HG03469 (cell line): ENCODE results near the gene CCP110.
"Not testable (repeated sequence)": the region's sequence is repeated elsewhere in the genome, so short reads cannot be mapped to it uniquely, and the experiment has no call there.

Experiments used
- ATAC-seq: cut with Tn5 transposase; IDR thresholded peaks from one replicate; pipeline ENCODE4 v1.9.1; 2021; ENCODE audit warnings: mild to moderate bottlenecking, moderate library complexity, moderate number of reproducible peaks; ENCODE audit not compliant: unreplicated experiment

CCP110 gene

DNA sequence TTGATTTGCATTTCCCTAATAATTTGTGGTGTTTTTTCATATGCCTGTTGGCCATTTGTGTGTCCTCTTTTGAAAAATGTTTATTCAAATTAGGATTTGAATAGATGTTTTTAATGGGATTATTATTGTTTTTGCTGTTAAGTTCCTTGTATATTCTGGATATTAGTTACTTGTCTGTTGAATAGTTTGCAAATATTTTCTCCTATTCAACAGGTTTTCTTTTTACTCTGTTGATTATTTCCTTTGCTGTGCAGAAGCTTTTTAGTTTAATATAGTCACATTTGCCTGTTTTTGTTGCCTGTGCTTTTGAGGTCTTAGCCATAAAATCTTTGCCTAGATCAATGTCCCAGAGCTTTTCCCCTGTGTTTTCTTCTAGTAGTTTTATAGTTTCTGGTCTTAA is 11.4 kb upstream of the CCP110 start:
- ATAC-seq = no peak

DNA sequence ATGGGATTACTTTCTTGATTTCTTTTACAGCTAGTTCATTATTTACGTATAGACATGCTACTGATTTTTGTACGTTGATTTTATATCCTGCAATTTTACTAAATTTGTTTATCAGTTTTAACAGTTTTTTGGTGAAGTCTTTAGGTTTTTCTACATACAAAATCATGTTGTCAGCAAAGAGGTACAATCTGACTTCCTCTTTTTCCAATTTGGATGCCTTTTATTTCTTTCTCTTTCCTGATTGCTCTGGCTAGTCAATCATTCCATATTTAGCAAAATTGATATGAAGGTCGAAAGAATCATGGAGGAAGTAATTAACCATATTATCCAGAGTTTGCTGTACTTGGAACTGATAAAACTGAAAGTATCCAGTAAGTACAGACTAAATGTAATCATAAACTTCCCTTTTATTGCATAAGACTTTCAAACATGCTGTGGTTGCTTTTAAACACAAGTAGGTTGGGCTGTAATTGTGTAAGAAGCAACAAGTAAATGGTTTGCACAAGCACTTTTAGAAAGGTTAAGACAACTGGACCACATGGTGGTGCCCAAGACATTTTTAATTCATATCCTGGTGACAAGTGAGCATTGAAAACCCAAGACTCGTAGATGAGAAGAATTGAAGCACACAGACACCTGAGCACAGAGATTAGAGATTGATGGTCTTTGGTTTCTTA is 10.2 kb upstream of the CCP110 start:
- no peak for ATAC-seq

DNA sequence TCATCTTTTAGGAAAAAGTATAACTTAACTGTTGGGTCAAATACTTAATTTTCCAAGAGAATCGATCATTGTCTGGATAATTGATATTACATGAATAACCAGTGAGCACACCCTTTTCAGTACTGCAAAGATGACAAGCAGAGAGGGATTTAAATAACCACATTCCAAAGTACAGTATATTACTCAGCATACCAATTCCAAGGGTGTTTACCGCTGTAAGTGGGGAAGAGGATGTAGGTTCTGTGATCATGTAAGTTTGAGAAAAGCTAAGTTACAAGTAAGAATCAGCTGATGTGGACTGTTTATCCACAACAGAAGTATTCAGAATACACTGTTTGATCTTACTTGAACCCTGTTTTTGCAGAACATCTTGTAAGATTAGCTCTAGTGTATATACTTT is 8.0 kb upstream of the CCP110 start:
- ATAC-seq = no peak

DNA sequence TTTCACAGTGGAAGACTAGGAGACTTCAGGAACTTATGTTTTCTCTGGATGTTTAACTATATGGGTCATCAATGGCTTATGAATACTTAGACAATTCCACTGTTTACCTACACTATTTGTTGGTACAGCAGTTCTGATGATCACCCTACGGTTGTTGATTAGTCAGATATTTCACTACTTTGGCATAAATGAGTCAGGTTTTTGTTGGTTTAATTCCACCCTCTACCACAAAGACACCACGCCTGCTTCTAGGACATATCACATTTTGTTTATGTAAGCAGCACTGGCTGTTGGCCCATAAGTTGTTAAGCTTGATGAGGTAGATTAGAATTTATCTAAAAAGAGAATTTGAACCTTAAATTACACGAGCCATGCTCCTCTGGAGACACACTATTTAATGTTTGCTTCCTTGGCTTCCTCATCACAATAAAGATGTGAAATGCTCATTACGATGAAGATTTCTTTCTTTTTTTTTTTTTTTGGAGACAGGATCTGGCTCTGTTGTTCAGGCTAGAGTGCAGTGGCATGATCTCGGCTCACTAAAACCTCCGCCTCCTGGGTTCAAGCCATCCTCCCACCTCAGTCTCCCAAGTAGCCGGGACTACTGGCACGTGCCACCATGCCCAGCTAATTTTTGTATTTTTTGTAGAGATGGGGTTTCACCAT is 6.2 kb upstream of the CCP110 start:
- ATAC-seq = no peak

DNA sequence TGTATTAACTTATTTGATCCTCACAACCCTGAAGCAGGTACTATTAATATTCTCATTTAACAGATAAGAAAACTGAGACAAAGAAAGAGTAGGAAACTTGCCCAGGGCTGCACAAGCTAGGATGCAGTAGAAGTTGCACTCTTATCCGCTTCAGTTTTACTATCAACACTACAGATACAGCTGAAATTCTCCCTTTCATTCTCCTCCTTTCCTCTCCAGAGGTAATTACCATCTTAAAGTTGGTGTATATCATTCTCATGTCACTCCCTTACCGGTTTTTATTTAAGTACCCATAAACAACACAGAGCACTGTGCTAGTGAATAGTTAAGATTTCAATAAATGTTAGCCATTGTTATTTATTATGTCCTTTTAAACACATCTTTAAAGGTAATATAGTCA is 5.4 kb upstream of the CCP110 start:
- ATAC-seq = no peak

DNA sequence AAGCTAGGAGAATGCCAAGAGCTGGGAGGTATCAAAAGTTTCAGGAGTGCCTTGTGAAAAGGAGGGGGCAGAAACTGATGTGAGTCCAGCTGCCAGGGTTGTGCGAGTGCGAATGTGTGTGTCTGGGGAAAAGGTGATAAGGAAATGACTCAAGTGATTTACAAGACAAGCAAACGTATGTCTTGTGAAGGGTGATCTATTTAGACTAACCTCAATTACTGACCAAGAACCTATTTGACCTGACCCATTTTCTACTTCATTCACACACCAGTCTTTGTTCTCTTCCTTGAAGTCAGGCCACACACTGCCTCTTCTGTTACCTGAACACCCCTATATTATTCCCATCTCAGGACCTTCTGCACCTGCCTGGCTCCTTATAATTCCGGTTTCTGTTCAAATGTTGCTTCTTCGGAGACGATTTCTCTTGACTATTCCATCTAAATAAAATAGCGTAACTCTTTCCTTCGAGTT is 2.8 kb upstream of the CCP110 start:
- no peak for ATAC-seq

DNA sequence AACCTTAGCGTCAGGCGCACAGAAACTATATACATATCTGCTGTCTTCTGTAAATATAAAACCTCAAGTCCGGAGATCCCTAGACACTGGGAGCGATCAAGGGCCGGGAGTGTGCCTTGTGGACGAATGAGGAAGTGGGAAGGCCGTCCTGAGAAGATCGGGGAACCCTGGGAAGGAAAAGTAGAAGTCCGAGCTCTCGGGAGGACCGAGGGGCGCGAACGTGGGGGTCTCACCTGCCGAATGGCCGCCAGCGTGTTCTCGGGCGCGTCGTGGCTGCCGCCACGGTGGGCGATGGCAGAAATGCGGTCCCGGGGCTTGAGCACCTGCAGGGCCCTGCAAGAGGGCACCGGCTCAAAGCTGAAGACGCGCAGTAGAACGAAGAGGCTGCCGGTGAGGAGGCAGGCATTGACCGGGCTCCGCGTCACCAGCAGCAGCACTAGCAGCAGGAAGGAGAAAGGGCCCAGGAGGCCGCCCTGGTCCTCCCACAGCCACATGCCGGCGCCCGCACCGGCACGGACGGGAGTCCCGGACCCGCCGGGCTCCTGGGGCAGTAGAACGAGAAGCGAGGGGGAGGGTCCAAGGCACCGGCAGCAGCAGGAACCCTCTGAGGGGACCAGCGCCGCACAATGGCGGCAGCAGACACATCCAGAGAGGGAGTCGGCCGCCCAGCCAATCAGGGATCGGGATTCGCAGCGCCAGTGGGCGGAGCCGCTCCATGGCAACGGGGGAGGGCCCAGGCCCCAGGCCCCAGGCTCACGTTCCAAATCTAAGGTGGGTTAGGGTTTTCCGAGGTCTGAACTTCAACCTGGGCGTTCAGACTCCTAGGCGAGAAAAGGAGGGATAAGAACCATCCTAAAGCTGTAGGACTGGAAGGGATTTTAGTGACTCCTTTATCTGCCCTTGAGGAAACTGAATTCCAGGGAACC is 2.0 kb upstream of the CCP110 start, which contains the start of gene GDE1:
TSS of gene GDE1 (minus strand) at position 628 of the 926 bp plus-strand sequence. CDS start at position 494, 134 bp downstream.
- peak; percentile 69 for ATAC-seq

DNA sequence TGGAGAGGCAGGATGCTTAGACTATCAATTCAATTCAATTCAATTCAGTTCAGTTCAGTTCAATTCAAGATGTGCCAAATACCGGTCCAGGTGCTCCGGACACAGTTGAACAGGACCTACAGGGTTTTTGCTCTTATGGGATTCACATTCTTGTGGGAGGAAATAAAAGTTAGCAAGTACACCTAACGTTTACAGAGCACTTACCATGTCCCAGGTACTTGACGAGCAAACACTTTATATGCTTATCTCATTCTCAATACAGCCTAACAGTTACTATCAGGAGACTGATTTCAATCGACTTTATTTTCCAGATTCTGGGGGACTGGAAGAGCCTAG is 1.4 kb upstream of the CCP110 start:
- ATAC-seq = no peak

DNA sequence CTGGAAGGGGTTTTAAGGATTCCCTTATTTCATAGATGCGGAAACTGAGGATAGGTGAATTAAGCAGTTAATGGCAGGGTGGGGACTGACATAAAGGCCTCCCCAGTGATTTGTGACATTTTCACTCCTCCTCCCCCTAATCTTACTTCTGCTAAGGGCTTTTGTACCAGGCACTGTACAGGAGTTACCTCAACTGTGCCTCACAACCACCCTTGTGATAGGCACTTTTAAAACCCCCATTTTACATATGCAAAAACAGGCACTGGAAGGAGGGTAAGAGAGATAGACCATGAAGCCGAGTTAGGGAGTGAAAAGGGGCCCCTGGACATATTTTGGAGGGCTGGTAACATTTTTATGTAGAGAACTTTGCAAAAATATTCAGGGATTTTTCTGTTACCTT is 982 bp upstream of the CCP110 start:
- ATAC-seq = no peak

DNA sequence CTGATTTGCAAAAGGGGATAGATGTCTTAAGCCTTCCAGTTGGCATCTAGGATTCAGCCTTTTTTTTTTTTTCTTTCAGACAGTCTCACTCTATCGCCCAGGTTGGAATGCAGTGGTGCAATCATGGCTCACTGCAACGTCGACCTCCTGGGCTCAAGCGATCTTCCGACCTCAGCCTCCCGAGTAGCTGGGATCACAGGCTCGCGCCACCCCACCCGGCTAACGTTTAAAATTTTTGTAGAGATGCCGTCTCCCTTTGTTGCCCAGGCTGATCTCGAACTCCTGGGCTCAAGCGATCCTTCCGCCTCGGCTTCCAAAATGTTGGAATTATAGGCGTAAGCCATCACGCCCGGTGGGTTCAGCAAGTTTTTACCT is 571 bp upstream of the CCP110 start:
- ATAC-seq = no peak

DNA sequence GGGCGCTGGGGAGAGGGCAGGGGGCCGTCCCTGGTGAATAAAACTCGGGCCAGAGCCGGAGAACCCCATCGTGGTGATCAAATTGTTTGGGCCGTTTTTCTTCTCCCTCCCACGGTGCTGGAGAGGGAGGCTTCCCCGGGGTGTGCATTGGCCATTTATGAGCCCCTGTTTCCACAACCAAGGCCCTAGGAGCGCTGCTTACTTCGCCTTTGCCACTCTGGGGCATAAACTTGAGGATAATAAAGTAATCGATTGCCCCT is 544 bp downstream of the CCP110 start:
- no peak for ATAC-seq

DNA sequence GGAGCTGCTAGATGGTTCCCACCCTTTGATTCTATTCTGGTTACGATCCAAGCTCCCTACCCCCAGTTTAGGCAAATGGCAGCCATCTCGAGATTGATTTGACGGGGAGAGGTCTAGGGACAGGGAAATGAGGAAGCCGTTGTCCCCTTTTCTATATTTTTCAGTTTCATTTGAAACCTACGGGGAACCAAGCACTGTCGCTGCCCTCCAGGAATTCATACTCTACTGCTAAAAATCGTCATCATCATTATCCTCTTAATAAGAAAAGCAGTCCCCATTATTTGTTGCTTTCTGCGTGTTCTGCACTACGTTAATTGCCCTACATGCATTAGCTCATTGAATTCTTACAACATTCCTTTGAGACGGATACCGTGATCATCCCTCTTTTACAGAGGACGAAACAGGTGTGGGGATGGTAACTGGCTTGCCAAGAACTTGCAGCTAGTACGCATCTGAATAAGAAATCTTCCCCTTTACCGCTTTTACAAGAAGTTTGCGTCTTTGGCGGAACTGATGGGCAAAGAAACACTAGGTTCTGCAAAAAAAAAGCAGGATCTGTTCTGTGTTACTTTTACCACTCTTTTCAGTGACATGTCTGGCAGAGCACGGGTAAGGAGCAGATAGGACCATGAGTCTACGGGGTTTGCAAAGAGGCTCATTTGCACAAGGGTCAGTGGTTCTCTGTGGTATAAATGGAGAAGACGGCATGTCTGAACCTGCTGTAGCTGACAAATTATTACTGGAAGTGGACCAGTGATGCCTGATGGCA is 1.1 kb downstream of the CCP110 start:
- ATAC-seq = no peak

DNA sequence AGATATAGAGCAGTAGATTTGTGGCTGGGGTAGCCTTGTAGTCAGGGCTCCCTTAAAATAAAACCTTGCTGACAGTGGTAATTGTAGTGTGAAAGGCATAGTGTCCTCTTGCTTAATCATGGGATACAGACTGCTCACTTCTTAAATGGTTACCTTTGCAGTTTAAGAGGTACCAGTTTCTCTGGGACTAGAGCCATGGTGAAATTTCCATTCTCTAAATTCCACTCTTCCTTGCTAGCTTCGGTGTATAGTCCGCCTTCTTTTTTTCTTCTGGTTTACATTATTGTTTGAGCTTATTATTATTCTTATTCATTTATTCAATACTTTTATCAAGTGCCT is 1.6 kb downstream of the CCP110 start:
- no peak for ATAC-seq

DNA sequence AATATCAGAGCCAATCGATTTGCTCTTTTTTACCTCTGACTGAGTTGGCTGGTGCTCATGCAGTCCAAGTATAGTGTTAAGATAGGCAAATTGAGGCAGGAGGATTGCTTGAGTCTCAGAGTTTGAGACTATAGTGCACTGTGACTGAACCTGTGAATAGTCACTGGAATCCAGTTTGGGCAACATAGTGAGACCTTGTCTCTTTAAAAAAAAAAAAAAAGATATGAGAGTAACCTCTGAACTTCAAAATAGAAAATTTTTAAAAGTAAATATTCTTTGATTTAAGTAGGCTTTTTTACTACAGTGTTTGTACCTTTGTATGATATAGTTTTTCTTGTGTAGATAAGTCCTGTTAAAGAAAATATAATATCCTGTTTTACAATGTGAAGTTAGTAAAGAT is 3.4 kb downstream of the CCP110 start:
- no peak for ATAC-seq

DNA sequence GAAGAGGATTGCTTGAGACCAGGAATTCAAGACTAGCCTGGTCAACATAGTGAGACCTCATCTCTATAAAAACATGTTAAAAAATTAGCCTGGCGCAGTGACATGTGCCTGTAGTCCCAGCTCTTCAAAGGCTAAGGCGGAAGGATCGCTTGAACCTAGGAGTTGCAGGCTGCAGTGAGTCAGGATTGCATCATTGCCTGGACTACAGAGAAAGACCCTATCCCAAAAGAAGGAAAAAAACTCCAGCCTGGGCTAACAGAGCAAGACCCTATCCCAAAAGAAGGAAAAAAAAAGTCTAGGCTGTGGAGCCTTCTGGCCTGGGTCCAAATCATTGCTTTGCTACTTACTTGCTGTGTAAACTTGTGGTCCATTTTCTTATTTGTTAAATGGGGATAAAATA is 4.9 kb downstream of the CCP110 start:
- no peak for ATAC-seq

DNA sequence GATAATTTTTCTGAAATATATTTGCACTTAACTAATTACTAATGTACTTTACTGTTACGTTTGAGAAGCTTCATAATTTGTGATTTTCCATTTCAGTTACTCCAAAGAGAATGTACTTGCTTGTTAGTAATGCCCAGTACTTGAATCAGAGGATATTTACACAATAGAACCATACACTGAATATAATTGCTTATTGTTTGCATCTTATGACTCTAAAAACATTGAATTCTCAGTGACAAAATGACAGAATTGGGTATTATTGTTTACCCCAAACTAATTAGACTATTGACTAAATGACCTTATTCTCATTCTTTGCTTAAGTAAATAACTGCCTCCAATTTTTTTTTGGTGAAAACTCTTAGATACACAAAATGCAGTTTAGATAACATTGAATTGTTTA is 8.9 kb downstream of the CCP110 start:
- ATAC-seq = no peak

DNA sequence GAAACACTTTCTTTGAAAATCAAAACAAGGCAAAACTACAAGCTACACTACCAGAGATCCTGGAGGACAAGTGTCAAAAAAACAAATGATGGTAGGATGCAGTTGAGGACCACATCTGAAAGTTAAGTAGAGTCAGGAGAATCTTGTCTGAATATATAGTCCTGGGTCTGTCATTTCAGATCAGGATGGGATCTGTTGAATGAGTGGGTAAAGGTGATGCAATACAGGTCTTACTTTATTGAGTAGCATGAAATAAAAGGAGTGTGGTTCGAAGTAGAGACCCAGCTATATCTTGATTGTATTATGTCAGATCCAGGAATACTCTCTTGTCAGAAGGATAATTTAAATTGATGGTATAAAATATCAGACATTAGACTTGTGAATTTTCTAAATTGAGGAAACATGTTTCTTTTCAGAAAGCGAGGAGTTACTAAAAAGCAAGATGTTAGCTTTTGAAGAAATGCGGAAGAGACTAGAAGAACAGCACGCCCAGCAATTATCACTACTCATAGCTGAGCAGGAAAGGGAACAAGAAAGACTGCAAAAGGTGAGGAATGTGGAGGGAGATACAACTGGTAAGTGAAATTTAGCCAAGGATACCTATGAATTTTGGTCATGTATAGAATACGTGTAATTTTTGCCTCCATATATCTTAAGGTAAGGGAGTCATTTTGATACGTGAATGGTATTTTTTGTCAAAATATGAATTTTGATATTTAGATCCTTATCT is 16.7 kb downstream of the CCP110 start:
- no peak for ATAC-seq

DNA sequence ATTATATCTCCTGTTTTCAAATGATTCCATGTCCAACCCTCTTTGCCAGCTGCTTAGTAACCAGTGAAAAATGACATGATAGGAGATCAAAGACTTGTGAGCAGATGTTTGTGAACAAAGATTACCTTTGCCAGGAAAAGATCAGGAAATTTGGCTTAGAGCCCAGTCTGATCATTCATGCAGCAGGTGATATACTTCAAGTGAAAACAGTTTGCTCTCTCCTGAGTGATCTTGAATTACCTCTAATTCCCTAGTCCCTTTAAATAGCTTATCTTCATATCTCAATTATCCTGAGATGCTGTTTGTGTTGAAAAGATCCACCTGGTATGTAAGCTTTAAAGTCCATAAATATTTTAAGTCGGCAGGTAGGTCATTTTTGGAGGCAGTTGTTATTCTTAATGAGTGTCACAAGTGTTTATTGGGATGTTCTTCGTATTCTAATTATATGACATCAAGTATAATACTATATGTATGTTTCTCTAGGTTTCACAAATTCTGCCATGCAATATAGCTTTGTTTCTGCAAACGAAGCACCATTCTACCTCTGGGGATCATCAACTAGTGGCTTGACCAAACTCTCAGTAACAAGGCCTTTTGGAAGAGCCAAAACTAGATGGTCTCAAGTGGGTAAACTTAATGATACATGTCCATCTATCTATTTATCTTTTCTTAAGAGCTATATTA is 18.5 kb downstream of the CCP110 start:
- ATAC-seq = no peak

DNA sequence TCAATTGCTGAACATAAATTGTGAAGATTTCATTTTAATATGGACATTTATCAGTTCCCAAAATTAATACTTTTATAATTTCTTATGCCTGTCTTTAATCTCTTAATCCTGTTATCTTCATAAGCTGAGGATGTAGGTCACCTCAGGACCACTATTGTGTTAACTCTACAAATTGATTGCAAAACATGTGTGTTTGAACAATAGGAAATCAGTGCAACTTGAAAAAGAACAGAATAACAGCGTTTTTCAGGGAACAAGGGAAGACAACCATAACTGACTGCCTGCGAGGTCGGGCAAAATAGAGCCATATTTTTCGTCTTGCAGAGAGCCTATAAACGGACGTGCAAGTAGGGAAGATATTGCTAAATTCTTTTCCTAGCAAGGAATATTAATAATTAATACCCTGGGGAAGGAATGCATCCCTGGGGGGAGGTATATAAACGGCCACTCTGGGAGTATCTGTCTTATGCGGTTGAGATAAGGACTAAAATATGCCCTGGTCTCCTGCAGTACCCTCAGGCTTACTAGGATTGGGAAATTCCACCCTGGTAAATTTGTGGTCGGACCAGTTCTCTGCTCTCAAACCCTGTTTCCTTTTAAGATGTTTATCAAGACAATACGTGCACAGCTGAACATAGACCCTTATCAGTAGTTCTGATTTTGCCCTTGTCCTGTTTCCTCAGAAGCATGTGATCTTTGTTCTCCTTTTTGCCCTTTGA is 19.7 kb downstream of the CCP110 start:
- ATAC-seq = not testable (repeated sequence)
